NT2/D1 (cell line): ENCODE results near the gene DAB2.

Source experiments
- DNase-seq: peaks from one replicate; pipeline ENCODE4 v3.0.0-alpha.2; 2011; ENCODE audit warnings: low read depth, low spot score
- H3K27me3 ChIP-seq: 2 replicates; pipeline ENCODE4 v1.6.0; 2011; ENCODE audit warnings: mild to moderate bottlenecking; ENCODE audit not compliant: insufficient read length, insufficient read depth
- H3K36me3 ChIP-seq: 2 replicates; pipeline ENCODE4 v1.6.1; 2011; ENCODE audit warnings: mild to moderate bottlenecking, low read length, mixed read lengths; ENCODE audit not compliant: insufficient read depth, insufficient read length
- H3K4me1 ChIP-seq: 2 replicates; pipeline ENCODE4 v1.5.1; 2011; ENCODE audit not compliant: insufficient read depth, insufficient read length
- H3K4me3 ChIP-seq: 2 replicates; pipeline ENCODE4 v1.5.1; 2011; ENCODE audit warnings: low read depth; ENCODE audit not compliant: insufficient read length
- H3K9ac ChIP-seq: 2 replicates; pipeline ENCODE4 v1.6.0; 2011; ENCODE audit warnings: low read depth; ENCODE audit not compliant: insufficient read length
- H3K9me3 ChIP-seq: 2 replicates; pipeline ENCODE4 v1.5.1; 2011; ENCODE audit warnings: mild to moderate bottlenecking, low read length; ENCODE audit not compliant: insufficient read depth
- SUZ12 ChIP-seq: IDR thresholded peaks from 2 replicates; pipeline ENCODE4 v1.6.1; 2011; ENCODE audit not compliant: insufficient read length, insufficient read depth; ENCODE audit errors: extremely low read depth
- YY1 ChIP-seq: IDR thresholded peaks from 2 replicates; pipeline ENCODE4 v1.6.1; 2011; ENCODE audit not compliant: insufficient read length, insufficient read depth
- ZNF274 ChIP-seq: IDR thresholded peaks from 2 replicates; pipeline ENCODE4 v1.6.1; 2011; ENCODE audit warnings: mild to moderate bottlenecking, low read depth, low read length

Gene DAB2

DNA sequence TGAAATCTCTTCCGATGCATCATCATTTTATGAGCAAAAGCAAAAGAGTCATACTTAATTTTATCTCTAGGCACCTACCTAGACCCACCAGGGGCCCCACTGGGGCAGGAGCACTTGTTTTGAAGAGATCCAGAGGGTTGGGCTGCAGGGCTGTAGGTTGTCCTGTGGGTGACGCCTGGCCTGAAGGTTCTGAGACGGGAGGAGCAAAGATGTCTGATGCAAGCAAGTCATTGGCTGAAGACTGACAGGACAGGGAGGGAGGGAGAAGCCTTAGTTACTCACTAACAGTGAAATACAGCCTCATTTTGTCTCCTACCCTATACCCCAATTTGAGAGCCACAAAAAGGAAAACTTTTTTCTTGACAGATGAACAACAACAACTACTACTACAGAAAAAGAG lies 43.4 kb downstream of the DAB2 start:
- Histone ChIP-seq H3K27me3 (no peaks in the 10 kb centered on the region), H3K4me1 (no peaks in the 10 kb centered on the region), H3K9ac (no peak overlapping the region), H3K9me3 (no peaks in the 10 kb centered on the region), H3K4me3 (no peak overlapping the region), H3K36me3 (peaks cover 28% of the 10 kb centered on the region)
- no peak for TF ChIP-seq YY1
- TF ChIP-seq ZNF274, result no peak
- no peak for TF ChIP-seq SUZ12
- no peak for DNase-seq

DNA sequence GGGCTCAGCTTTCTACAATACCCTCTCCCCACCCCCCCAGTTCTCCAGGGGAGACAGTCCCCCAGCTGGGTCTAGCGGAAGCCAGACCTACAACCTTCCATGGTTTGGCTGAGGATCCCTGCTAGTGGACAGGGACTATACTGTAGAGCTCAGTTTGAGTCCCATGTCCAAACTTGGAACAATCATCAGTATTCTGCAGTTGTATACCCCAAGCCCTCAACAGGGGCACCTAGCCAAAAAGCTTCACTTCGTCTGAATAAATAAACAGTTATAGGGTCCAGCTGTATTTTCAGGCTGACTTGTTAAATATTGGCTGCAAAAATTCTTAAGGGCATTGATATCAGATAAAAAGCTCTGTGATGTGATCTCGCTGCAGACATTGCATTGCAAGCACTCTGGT lies 45.1 kb downstream of the DAB2 start:
- Histone ChIP-seq H3K9me3 (no peaks in the 10 kb centered on the region), H3K27me3 (no peaks in the 10 kb centered on the region), H3K4me3 (no peak overlapping the region), H3K4me1 (no peaks in the 10 kb centered on the region), H3K9ac (no peak overlapping the region), H3K36me3 (peaks cover 29% of the 10 kb centered on the region)
- no peak for TF ChIP-seq ZNF274
- TF ChIP-seq YY1, result no peak
- no peak for TF ChIP-seq SUZ12
- DNase-seq, result no peak

DNA sequence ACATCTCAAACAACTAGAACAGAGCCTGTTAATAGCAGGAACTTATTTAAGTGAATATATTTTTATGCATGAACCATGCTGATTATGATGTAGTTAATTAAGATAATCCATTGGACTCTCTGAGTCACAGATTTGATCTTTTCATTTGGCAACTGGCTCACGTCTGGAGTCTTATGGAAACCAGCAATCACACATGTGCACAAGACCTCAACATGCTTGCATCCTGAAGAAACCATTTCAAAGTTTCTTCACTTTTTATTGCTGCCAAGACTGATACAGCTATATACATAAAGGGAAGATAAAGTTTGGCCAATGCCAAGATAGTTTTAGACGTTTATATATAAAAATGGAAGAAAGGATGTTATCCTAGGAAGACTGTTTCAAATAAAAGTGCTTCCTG lies 47.2 kb downstream of the DAB2 start:
- no peaks in the 10 kb centered on the region for H3K27me3 ChIP-seq
- no peak overlapping the region for H3K4me3 ChIP-seq
- no peaks in the 10 kb centered on the region for H3K9me3 ChIP-seq
- no peaks in the 10 kb centered on the region for H3K4me1 ChIP-seq
- TF ChIP-seq YY1, result no peak
- no peak for TF ChIP-seq ZNF274
- TF ChIP-seq SUZ12, result no peak
- peaks cover 27% of the 10 kb centered on the region for H3K36me3 ChIP-seq
- DNase-seq, result no peak
- H3K9ac ChIP-seq, result no peak overlapping the region

DNA sequence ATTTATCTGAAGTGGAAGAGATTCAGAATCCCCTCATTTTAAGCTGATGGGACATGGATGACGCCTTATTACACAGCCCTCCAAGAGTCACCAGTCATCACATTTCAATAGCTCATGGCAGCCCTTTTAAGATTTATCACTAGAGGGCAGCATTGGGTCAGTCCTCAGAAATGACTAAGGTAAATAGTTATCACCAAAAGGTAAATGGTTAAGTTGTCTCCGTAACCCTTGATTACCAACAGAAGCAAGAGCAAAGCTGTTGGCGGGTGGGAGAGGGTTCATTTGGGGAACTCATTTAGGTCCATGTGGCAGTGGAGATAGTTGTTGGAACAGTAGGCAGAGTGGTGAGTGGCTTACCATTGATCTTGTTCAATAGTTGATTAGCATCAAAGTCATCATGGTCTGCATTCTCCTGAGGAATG lies 48.5 kb downstream of the DAB2 start:
- H3K9me3 ChIP-seq, result no peaks in the 10 kb centered on the region
- no peak overlapping the region for H3K4me3 ChIP-seq
- H3K27me3 ChIP-seq, result no peaks in the 10 kb centered on the region
- no peak overlapping the region for H3K9ac ChIP-seq
- TF ChIP-seq SUZ12 (no peak), YY1 (no peak), ZNF274 (no peak)
- H3K36me3 ChIP-seq, result peaks cover 24% of the 10 kb centered on the region
- H3K4me1 ChIP-seq, result no peaks in the 10 kb centered on the region
- peak; percentile 40 for DNase-seq

DNA sequence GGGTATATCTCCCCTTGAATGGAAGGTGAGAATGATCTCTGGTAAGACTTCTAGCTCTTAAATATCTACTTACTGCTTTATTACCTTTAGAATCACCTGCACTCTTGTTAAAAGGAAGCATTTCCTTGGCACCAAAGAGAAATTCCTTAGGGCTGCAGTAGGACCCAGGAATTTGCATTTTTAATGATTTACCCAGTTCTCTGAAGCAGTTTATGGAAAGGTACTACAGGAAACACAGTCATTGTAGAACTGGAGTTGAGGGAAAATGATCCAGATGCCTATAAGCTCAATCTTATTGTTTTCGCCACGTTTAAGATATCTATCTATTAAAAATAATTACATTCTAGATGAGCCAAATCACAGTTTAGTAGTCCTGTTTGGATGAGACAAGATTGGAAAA lies 51.0 kb downstream of the DAB2 start:
- Histone ChIP-seq H3K9me3 (no peaks in the 10 kb centered on the region), H3K4me3 (no peak overlapping the region), H3K4me1 (no peaks in the 10 kb centered on the region), H3K27me3 (no peaks in the 10 kb centered on the region), H3K36me3 (peaks cover 18% of the 10 kb centered on the region), H3K9ac (no peak overlapping the region)
- DNase-seq, result no peak
- TF ChIP-seq YY1, result no peak
- TF ChIP-seq ZNF274, result no peak
- TF ChIP-seq SUZ12, result no peak

DNA sequence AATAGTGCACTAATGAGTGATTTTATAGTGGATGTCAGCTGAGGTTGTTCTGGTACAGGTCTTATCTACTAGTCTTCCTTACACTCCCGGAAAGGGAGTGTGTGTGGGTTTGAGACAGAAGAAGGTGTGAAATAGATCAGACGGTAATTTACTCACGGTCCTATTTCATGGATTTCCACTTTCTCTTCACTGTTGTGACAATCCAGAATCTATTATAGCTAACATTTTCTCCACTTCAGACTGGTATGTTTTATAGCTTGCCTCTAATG lies 53.5 kb downstream of the DAB2 start:
- H3K4me1 ChIP-seq, result no peaks in the 10 kb centered on the region
- TF ChIP-seq ZNF274 (no peak), YY1 (no peak), SUZ12 (no peak)
- no peak for DNase-seq

DNA sequence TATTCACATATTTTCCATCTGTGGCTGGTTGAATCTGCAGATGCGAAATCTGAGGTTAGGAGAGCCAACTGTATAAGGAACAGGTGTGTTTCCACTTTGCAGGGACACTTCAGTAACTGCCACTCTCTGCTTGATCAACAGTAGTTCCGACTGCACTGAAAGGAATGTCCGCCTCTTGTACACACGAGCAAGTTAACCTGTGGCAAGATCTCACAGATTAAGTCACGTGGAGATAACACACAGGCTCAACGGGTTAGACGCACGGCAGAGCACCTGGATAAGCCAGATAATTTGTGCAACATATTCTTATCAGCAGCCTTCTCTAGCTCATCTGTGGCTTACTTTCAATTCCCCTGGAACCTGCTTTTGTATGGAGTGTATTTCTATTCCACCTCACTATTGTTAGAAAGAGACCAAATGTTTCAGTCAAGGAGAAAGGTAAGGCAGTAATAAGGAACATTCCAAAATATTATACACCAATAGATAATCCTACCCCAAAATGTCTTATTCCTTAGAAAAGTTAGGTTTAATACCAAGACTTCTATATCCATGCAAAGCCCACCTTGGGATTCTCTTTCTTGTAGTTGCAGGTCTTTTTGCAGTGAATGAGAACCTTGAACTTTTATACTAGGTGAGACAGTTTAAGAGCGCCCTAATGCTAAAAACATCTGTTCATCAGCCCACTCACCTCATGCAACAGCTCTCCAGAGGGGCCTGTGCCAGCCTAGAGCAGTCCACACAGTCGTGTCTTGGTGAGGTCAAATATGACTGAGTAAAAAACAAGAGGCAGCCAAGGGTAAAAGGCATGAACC lies 54.0 kb downstream of the DAB2 start:
- no peak overlapping the region for H3K9ac ChIP-seq
- peaks cover 11% of the 10 kb centered on the region for H3K36me3 ChIP-seq
- no peak for DNase-seq
- H3K4me3 ChIP-seq, result no peak overlapping the region
- H3K27me3 ChIP-seq, result no peaks in the 10 kb centered on the region
- TF ChIP-seq SUZ12 (no peak), ZNF274 (no peak), YY1 (no peak)
- H3K4me1 ChIP-seq, result no peaks in the 10 kb centered on the region
- H3K9me3 ChIP-seq, result no peaks in the 10 kb centered on the region

More for the DNA sequence above, 53.5 kb downstream of the DAB2 start:
- Histone ChIP-seq H3K4me3 (no peak overlapping the region), H3K27me3 (no peaks in the 10 kb centered on the region), H3K9me3 (no peaks in the 10 kb centered on the region), H3K36me3 (peaks cover 11% of the 10 kb centered on the region), H3K9ac (no peak overlapping the region)
